PC-9 (cell line): ENCODE data around the gene VEGFD. TPM values are rescaled to one million over a fixed set of nuclear protein-coding genes. Genes with fewer than 3 reads are reported as not detected.

Experiments
- BruUV-seq: library from RNA; stranded (reverse); fragments of 400-500 nt; replicated peaks from 2 replicates; lab custom pipeline; 2021; lab: Mats Ljungman, UMichigan
- CTCF ChIA-PET: fragments of 300-600 bp; sonication (Branson Sonifier 250); formaldehyde crosslinking; loops from one replicate; lab custom pipeline; 2022; ENCODE audit warnings: antibody characterized with exemption; lab: Charles Lee
- POLR2A ChIA-PET: fragments of 300-600 bp; sonication (Branson Sonifier 250); formaldehyde crosslinking; loops from one replicate; lab custom pipeline; 2022; ENCODE audit warnings: antibody characterized with exemption; ENCODE audit not compliant: unreplicated experiment; lab: Charles Lee
- DNase-seq, 2 experiments: peaks; one replicate each; pipeline versions ENCODE4 v3.0.0 to v3.0.0-alpha.2; 2015 to 2022; ENCODE audit warnings: mixed read lengths in 1 of 2
- H2AFZ ChIP-seq: fragments of 200-600 bp; sonication (generic); 2 replicates; pipeline ENCODE4 v1.8.1; 2017; ENCODE audit warnings: antibody characterized with exemption
- H3F3A ChIP-seq: fragments of 200-600 bp; sonication (generic); 2 replicates; pipeline ENCODE4 v1.8.1; 2017; ENCODE audit warnings: antibody characterized with exemption, mild to moderate bottlenecking, low read depth; ENCODE audit not compliant: insufficient read depth
- H3K27ac ChIP-seq: fragments of 200-600 bp; sonication (generic); 2 replicates; pipeline ENCODE4 v1.6.1; 2016; ENCODE audit warnings: mixed run types
- H3K27me3 ChIP-seq: fragments of 200-600 bp; sonication (generic); 2 replicates; pipeline ENCODE4 v1.6.1; 2016; ENCODE audit warnings: low read depth, mixed run types; ENCODE audit not compliant: insufficient read depth
- H3K36me3 ChIP-seq: fragments of 200-600 bp; sonication (generic); 2 replicates; pipeline ENCODE4 v1.6.1; 2016; ENCODE audit warnings: low read depth, mixed run types
- H3K4me1 ChIP-seq: fragments of 200-600 bp; sonication (generic); replicated peaks from 2 replicates; pipeline ENCODE4 v1.6.1; 2016; ENCODE audit warnings: mixed run types; ENCODE audit not compliant: insufficient read depth
- H3K4me2 ChIP-seq: fragments of 200-600 bp; sonication (generic); 2 replicates; pipeline ENCODE4 v1.6.1; 2017; ENCODE audit warnings: mixed run types
- H3K4me3 ChIP-seq: fragments of 200-600 bp; sonication (generic); 2 replicates; pipeline ENCODE4 v1.6.1; 2016; ENCODE audit warnings: mixed run types
- H3K79me2 ChIP-seq: fragments of 200-600 bp; sonication (generic); 2 replicates; pipeline ENCODE4 v1.6.1; 2017; ENCODE audit warnings: low read depth, mixed run types
- H3K9me2 ChIP-seq: fragments of 200-600 bp; sonication (generic); 2 replicates; pipeline ENCODE4 v1.8.1; 2017; ENCODE audit warnings: mild to moderate bottlenecking; ENCODE audit not compliant: insufficient read depth
- H3K9me3 ChIP-seq: fragments of 200-600 bp; sonication (generic); 2 replicates; pipeline ENCODE4 v1.8.1; 2016; ENCODE audit warnings: low read depth; ENCODE audit not compliant: insufficient read depth
- H4K20me1 ChIP-seq: fragments of 200-600 bp; sonication (generic); 2 replicates; pipeline ENCODE4 v1.8.1; 2017; ENCODE audit not compliant: insufficient read depth
- EZH2 ChIP-seq: fragments of 200-600 bp; sonication (generic); IDR thresholded peaks from 2 replicates; pipeline ENCODE4 v1.8.0; 2017; ENCODE audit warnings: antibody characterized with exemption, low read depth
- intact Hi-C: fragments of 100-400 bp; cut with micrococcal nuclease; formaldehyde crosslinking; loops from one replicate; pipeline ENCODE4 v1.10.0; 2022; ENCODE audit not compliant: unreplicated experiment
- total RNA-seq: library from RNA; stranded (reverse); gene quantifications from 2 replicates; pipeline ENCODE4 v1.2.3, GENCODE V29; 2021
- TF ChIP-seq, protein P1 (sequence below): fragments of 200-600 bp; sonication (generic); conservative IDR thresholded peaks from 2 replicates; pipeline ENCODE4 v1.6.1; 2017; ENCODE audit warnings: mixed run types, antibody characterized with exemption, mild to moderate bottlenecking, moderate library complexity

The VEGFD gene
- total RNA-seq, 1 experiment from 2014 or later = 2.5 TPM

DNA sequence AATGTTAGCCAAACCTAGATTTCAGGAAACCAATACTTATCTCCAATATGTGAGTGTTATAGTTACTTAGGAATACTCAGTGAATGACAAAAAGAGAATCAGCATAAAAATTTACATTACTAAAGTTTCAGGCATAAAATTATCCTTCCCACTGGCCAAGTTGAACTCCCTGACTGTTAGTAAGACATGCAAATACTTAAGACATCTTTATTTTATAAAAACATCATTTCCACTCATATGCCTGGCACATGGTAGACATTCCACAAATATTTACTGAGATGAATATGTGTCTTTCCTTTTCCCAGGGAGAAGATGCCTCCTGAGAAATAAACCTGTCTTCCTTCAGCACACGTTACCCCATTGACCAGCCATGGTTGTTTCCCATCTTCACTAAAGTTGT lies 7.3 kb downstream of the VEGFD start:
- no peaks in the 10 kb centered on the region for H4K20me1 ChIP-seq
- TF ChIP-seq, protein P1, sequence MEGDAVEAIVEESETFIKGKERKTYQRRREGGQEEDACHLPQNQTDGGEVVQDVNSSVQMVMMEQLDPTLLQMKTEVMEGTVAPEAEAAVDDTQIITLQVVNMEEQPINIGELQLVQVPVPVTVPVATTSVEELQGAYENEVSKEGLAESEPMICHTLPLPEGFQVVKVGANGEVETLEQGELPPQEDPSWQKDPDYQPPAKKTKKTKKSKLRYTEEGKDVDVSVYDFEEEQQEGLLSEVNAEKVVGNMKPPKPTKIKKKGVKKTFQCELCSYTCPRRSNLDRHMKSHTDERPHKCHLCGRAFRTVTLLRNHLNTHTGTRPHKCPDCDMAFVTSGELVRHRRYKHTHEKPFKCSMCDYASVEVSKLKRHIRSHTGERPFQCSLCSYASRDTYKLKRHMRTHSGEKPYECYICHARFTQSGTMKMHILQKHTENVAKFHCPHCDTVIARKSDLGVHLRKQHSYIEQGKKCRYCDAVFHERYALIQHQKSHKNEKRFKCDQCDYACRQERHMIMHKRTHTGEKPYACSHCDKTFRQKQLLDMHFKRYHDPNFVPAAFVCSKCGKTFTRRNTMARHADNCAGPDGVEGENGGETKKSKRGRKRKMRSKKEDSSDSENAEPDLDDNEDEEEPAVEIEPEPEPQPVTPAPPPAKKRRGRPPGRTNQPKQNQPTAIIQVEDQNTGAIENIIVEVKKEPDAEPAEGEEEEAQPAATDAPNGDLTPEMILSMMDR = no peak
- no peak for TF ChIP-seq EZH2
- H3K27me3 ChIP-seq = no peaks in the 10 kb centered on the region
- no peaks in the 10 kb centered on the region for H3K9me2 ChIP-seq
- no peaks in the 10 kb centered on the region for H3K79me2 ChIP-seq
- intact Hi-C loops = no loop called here
- BruUV-seq = no TSS peak
- H3K27ac ChIP-seq = no peak overlapping the region
- POLR2A ChIA-PET = no interaction called here
- H3K9me3 ChIP-seq = no peaks in the 10 kb centered on the region
- CTCF ChIA-PET = no interaction called here
- no peak overlapping the region for H3K4me3 ChIP-seq
- H3K36me3 ChIP-seq = no peaks in the 10 kb centered on the region
- DNase-seq = no peak
- H2AFZ ChIP-seq = no peak overlapping the region
- H3K4me1 ChIP-seq = no peaks in the 10 kb centered on the region
- no peak overlapping the region for H3K4me2 ChIP-seq
- no peaks in the 10 kb centered on the region for H3F3A ChIP-seq

DNA sequence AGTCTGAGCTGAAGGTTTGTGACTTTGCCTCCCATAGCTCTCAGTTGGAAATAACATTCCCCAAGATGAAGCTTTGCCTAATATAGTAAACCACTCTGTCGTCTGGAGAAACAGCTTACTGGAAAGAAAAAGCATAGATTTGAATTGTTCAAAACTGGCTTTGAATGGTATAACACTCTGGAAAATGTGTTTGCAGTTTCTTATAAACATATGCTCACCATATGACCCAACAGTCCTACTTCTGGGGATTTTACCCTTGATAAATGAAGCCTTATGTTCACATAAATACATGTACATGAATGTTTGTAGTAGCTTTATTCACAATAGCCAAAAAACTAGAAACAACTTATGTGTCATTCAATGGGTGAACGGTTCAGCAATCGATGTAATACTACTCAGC lies 10.2 kb downstream of the VEGFD start:
- ChIA-PET POLR2A (no interaction called here), CTCF (no interaction called here)
- H3K79me2 ChIP-seq = no peaks in the 10 kb centered on the region
- H4K20me1 ChIP-seq = no peaks in the 10 kb centered on the region
- no peak overlapping the region for H3K4me3 ChIP-seq
- H2AFZ ChIP-seq = no peak overlapping the region
- H3K9me2 ChIP-seq = no peaks in the 10 kb centered on the region
- intact Hi-C loops = no loop called here
- no TSS peak for BruUV-seq
- no peak overlapping the region for H3K27ac ChIP-seq
- no peak for TF ChIP-seq EZH2
- TF ChIP-seq, protein P1 = no peak
- no peaks in the 10 kb centered on the region for H3F3A ChIP-seq
- no peaks in the 10 kb centered on the region for H3K36me3 ChIP-seq
- H3K27me3 ChIP-seq = no peaks in the 10 kb centered on the region
- no peak for DNase-seq
- H3K4me2 ChIP-seq = no peak overlapping the region
- H3K9me3 ChIP-seq = no peaks in the 10 kb centered on the region
- H3K4me1 ChIP-seq = no peaks in the 10 kb centered on the region

DNA sequence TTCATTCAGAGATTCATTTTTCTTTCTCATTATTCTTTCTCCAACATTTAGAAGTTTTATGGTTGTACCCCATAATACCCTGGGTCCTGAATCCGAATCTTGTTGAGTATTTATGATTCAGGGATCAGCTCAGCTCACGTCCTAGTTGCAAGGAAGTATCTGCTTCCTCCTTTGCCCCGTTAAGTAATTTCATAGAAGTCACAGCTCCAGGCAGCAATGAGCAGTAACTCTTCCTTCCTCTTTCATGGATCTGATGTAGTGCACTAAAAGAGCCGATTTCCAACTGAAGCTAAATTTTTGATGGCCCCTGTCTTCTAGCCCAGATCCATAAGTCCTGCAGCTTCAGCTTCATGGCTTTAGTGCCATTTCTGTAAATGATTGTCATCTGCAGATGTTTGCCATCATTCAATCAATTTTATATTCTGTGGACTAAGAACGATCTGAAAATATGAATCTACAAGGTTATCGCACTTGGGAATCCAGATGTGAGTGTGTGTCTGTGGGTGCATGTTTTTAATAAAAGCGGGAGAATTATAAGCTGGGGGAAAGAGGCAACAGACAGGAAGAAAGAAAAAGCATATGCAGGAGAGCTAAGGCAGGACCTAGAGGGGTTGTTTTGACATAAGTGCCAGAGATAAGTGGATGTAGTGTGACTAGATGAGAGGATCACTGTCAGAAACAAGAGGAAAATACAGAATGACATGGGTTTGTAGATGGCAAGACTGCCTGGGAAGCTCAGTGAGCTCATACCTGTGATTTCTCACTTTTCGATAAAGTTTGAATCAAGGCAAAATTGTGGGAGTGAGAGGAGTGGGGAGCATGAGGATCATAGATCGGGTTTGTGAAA lies 17.5 kb downstream of the VEGFD start:
- Histone ChIP-seq H3K4me1 (no peaks in the 10 kb centered on the region), H4K20me1 (no peaks in the 10 kb centered on the region), H3K9me2 (no peaks in the 10 kb centered on the region), H3K4me2 (no peak overlapping the region), H3F3A (no peaks in the 10 kb centered on the region), H2AFZ (no peak overlapping the region), H3K79me2 (no peaks in the 10 kb centered on the region), H3K27ac (no peak overlapping the region), H3K27me3 (no peaks in the 10 kb centered on the region), H3K36me3 (no peaks in the 10 kb centered on the region), H3K4me3 (no peak overlapping the region), H3K9me3 (no peaks in the 10 kb centered on the region)
- DNase-seq = no peak
- intact Hi-C loops = no loop called here
- no TSS peak for BruUV-seq
- TF ChIP-seq, protein P1 = no peak
- no peak for TF ChIP-seq EZH2
- ChIA-PET POLR2A (no interaction called here), CTCF (no interaction called here)
